Smooth muscle cell of the coronary artery (primary cell): Measurements from ENCODE around the gene GRHPR. TPM values are rescaled to one million over a fixed set of nuclear protein-coding genes. Genes with fewer than 3 reads are reported as not detected.

Experiments used
- total RNA-seq: library from RNA; depleted of rRNA; stranded (reverse); fragments of >200 nt; gene quantifications from 2 replicates; pipeline ENCODE4 v1.2.3, GENCODE V29; 2014; ENCODE audit warnings: low replicate concordance

Gene GRHPR
- total RNA-seq, result 128 and 141 TPM in 2 replicates

GRCh38 chr9:37422289-37423104 is at the start of gene GRHPR:
TSS of gene GRHPR (plus strand) at chr9:37422696. CDS start at chr9:37422751, 55 bp downstream.

GRCh38 chr9:37465249-37466036 is 42.9 kb downstream of the GRHPR start, which contains the start of gene ZBTB5:
TSS of gene ZBTB5 (minus strand) at chr9:37465450. CDS start at chr9:37442551, 22,899 bp downstream.

DNA sequence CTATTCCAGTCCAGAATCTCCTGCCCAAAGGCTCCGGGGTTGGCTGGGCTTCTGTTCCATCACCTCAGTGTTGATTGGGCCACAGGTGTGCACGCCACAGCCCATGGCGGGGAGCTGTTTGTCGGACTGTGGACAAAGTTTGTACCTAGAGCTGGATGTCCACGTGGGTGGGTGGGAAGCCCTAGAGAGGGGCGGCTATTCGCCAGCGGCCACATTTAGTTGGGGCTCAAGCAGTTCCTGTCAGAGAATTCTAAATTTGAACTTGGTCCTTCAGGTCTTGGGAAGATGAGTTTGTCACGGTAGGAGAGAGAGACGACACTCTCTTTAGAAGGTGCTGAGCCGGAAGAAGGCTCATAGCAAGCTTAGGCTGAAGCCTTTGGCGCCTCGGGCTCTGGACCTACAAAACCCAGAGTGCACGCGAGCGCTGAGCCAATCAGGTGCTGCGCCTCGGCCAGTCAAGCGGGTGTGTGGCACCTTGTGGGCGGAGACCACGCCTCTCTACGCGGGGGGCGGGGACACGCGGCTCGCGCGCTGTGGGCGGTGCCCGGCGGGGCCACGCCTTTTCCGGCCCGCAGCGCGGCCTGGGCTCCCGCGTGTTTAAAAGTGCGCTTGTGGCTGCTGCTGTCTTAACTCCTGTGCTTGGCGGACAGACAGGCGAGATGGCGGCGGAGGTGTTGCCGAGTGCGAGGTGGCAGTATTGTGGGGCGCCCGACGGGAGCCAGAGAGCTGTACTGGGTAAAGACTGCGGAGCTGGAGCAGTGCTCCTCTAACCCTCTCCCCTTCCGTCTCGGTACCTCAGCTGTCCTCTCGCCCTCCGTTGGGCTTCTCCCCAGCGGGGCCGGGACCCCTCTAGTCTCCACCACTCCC is 63.1 kb downstream of the GRHPR start, which contains the start of gene POLR1E:
Gene POLR1E (plus strand): TSS at position 560 of the 867 bp plus-strand sequence. CDS start 100 bp downstream, at position 660.

Other genes with a start within 250 kb of the GRHPR start
- gene ZBTB5, start 42.8 kb downstream of the GRHPR start, total RNA-seq, result 4.8 and 8.9 TPM in 2 replicates
- gene POLR1E, start 63.3 kb downstream of the GRHPR start, total RNA-seq, result 29.3 and 34.3 TPM in 2 replicates
- gene FBXO10, start 153.7 kb downstream of the GRHPR start, total RNA-seq, result 8.0 and 9.0 TPM in 2 replicates
- gene TOMM5, start 169.9 kb downstream of the GRHPR start, total RNA-seq, result 124 and 161 TPM in 2 replicates
- gene FRMPD1, start 228.3 kb downstream of the GRHPR start, total RNA-seq, result 0.12 TPM in 1 of 2 replicates, not detected in the other